Osteocyte (in vitro differentiated cells): ENCODE data around the gene GFER. TPM values are rescaled to one million over a fixed set of nuclear protein-coding genes. Genes with fewer than 3 reads are reported as not detected.
"Not testable (repeated sequence)": the region's sequence is repeated elsewhere in the genome, so short reads cannot be mapped to it uniquely, and the experiment has no call there.

ENCODE experiments used
- DNase-seq: peaks from one replicate; pipeline ENCODE4 v3.0.0; 2021; ENCODE audit warnings: mixed read lengths; ENCODE audit not compliant: unreplicated experiment; ENCODE audit errors: extremely low spot score
- H3K27ac Mint-ChIP-seq: one replicate; pipeline ENCODE4 v1.8.0; 2021; ENCODE audit warnings: mild to moderate bottlenecking, mixed read lengths; ENCODE audit not compliant: unreplicated experiment
- H3K27me3 Mint-ChIP-seq: one replicate; pipeline ENCODE4 v1.8.0; 2021; ENCODE audit warnings: mixed read lengths; ENCODE audit not compliant: unreplicated experiment
- H3K36me3 Mint-ChIP-seq: one replicate; pipeline ENCODE4 v1.8.0; 2021; ENCODE audit warnings: mixed read lengths; ENCODE audit not compliant: unreplicated experiment
- H3K4me1 Mint-ChIP-seq: one replicate; pipeline ENCODE4 v1.8.0; 2021; ENCODE audit warnings: mixed read lengths; ENCODE audit not compliant: unreplicated experiment
- H3K4me3 Mint-ChIP-seq: one replicate; pipeline ENCODE4 v1.8.0; 2021; ENCODE audit warnings: mild to moderate bottlenecking, moderate library complexity, mixed read lengths; ENCODE audit not compliant: unreplicated experiment
- H3K9me3 Mint-ChIP-seq: one replicate; pipeline ENCODE4 v1.8.0; 2021; ENCODE audit warnings: mixed read lengths; ENCODE audit not compliant: unreplicated experiment
- total RNA-seq: library from RNA; stranded (reverse); gene quantifications from 2 replicates; pipeline ENCODE4 v1.2.1, GENCODE V29; 2021
- TF ChIP-seq, protein P1 (sequence below): fragments of 200-600 bp; sonication (generic); IDR thresholded peaks from 2 replicates; pipeline ENCODE4 v1.5.0; 2021; ENCODE audit warnings: antibody characterized with exemption, mild to moderate bottlenecking, moderate library complexity

The GFER gene
- total RNA-seq, 1 donor from 2014 or later: 24.7 TPM

DNA sequence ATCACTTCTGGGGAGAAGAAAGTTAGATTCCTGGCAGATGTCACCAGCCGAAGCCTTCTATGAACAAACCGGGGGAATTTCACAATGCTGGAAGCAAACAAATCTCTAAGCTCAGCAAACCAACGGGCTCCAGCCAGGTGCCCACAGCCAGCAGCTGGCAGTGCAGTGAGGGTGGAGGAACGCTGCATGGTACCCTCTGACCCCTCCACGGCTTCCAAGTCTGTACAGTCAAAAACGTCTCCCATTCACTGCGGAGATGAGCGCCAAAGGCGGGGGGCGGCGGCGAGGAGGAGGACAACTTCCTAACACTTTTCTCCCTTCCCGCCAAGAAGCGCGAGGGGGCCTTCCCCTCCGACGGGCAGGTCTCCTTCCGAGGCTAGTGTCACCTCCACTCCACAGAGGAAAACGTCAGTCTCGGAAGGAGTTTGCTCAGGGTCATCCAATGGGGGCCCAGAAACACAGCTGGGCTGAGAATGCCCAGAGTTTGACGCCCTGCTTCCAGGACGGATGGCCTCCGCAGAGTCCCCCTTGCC lies 24.7 kb downstream of the GFER start:
- Mint-ChIP-seq H3K4me1 (peaks cover 42% of the 10 kb centered on the region), H3K36me3 (no peaks in the 10 kb centered on the region), H3K4me3 (peak overlapping the region; percentile 75), H3K27ac (peak overlapping the region; percentile 73), H3K27me3 (no peaks in the 10 kb centered on the region), H3K9me3 (no peaks in the 10 kb centered on the region)
- TF ChIP-seq, protein P1, sequence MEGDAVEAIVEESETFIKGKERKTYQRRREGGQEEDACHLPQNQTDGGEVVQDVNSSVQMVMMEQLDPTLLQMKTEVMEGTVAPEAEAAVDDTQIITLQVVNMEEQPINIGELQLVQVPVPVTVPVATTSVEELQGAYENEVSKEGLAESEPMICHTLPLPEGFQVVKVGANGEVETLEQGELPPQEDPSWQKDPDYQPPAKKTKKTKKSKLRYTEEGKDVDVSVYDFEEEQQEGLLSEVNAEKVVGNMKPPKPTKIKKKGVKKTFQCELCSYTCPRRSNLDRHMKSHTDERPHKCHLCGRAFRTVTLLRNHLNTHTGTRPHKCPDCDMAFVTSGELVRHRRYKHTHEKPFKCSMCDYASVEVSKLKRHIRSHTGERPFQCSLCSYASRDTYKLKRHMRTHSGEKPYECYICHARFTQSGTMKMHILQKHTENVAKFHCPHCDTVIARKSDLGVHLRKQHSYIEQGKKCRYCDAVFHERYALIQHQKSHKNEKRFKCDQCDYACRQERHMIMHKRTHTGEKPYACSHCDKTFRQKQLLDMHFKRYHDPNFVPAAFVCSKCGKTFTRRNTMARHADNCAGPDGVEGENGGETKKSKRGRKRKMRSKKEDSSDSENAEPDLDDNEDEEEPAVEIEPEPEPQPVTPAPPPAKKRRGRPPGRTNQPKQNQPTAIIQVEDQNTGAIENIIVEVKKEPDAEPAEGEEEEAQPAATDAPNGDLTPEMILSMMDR: no peak
- DNase-seq: no peak

DNA sequence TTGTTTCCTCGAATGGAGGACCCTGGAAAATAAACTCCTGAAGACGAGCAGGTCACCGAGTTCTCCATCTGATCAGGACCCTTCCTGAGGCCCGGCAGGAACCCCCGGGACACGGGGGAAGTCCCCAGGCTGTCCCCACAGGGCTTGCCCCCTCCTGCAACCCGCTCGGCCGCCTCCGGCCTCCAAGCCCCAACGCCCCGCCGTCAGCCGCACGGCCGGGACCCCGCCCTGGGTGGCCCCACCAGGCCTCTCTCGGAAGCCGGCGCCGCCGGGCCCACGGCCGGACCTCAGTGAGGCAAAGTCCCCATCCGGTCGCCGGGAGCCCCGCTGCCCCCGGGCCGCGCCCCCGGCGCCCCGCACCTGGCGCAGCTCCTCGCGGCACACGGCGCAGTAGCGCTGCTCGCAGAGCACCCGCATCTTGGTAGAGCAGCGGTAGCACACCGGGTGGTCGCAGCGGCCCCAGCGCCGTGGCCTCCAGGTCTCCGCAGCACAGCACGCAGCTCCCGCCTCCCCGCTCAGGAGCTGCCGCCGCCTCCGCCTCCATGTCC lies 25.2 kb downstream of the GFER start:
- DNase-seq: no peak
- no peaks in the 10 kb centered on the region for H3K9me3 Mint-ChIP-seq
- H3K36me3 Mint-ChIP-seq: no peaks in the 10 kb centered on the region
- peak overlapping the region; percentile 75 for H3K4me3 Mint-ChIP-seq
- TF ChIP-seq, protein P1: no peak
- no peaks in the 10 kb centered on the region for H3K27me3 Mint-ChIP-seq
- H3K4me1 Mint-ChIP-seq: peaks cover 38% of the 10 kb centered on the region
- H3K27ac Mint-ChIP-seq: peak overlapping the region; percentile 73

GRCh38 chr16:2009791-2010510 lies 26.0 kb downstream of the GFER start, which contains the start of gene ZNF598:
Gene ZNF598 (minus strand): TSS chr16:2009821.
- H3K9me3 Mint-ChIP-seq: no peaks in the 10 kb centered on the region
- DNase-seq: peak; percentile 92
- no peaks in the 10 kb centered on the region for H3K36me3 Mint-ChIP-seq
- H3K4me1 Mint-ChIP-seq: peaks cover 34% of the 10 kb centered on the region
- peak within 1 kb of the TSS; percentile 91 for H3K27ac Mint-ChIP-seq
- TF ChIP-seq, protein P1: peak; percentile 11
- peak within 1 kb of the TSS; percentile 88 for H3K4me3 Mint-ChIP-seq
- H3K27me3 Mint-ChIP-seq: no peaks in the 10 kb centered on the region

- DNase-seq, H3K27ac Mint-ChIP-seq, H3K9me3 Mint-ChIP-seq, H3K4me3 Mint-ChIP-seq, H3K36me3 Mint-ChIP-seq, H3K27me3 Mint-ChIP-seq: not testable (repeated sequence)
- peaks cover 36% of the 10 kb centered on the region for H3K4me1 Mint-ChIP-seq
Observed at GRCh38 chr16:2011726-2012125, 27.7 kb downstream of the GFER start.

DNA sequence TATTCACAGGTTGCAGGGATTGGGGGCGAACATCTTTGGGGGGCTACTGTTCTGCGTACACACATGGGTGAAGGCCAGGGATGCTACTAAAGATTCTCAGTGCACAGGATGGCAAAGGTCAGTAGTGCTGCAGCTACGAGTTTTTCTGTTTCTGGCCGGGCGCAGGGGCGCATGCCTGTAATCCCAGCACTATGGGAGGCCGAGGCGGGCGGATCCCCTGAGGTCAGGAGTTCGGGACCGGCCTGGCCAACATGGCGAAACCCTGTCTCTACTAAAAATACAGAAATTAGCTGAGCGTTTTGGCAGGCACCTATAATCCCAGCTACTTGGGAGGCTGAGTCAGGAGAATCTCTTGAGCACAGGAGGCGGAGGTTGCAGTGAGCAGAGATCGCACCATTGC lies 29.5 kb downstream of the GFER start:
- no peaks in the 10 kb centered on the region for H3K36me3 Mint-ChIP-seq
- DNase-seq: no peak

More for the DNA sequence above, 29.5 kb downstream of the GFER start:
- H3K27me3 Mint-ChIP-seq: no peaks in the 10 kb centered on the region
- no peak overlapping the region for H3K27ac Mint-ChIP-seq
- TF ChIP-seq, protein P1: no peak
- peaks cover 18% of the 10 kb centered on the region for H3K4me1 Mint-ChIP-seq
- H3K4me3 Mint-ChIP-seq: no peak overlapping the region
- H3K9me3 Mint-ChIP-seq: no peaks in the 10 kb centered on the region
